Large intestine (tissue), 3 donors: ENCODE measurements around the gene DUSP16. TPM values are rescaled to one million over a fixed set of nuclear protein-coding genes. Genes with fewer than 3 reads are reported as not detected.

Experiments
- DNase-seq, 2 donors: peaks; one replicate each; pipeline versions ENCODE4 v3.0.0 to v3.0.0-alpha.2; 2013
- H3K27ac ChIP-seq: one replicate; pipeline ENCODE4 v1.5.1; 2013; ENCODE audit warnings: low read length
- H3K27me3 ChIP-seq: 2 replicates; pipeline ENCODE4 v1.6.1; 2013; ENCODE audit warnings: low read length; ENCODE audit not compliant: control insufficient read depth, insufficient read depth
- H3K36me3 ChIP-seq: 2 replicates; pipeline ENCODE4 v1.6.1; 2013; ENCODE audit warnings: low read length; ENCODE audit not compliant: control insufficient read depth, insufficient read depth
- H3K4me1 ChIP-seq: one replicate; pipeline ENCODE4 v1.6.1; 2013; ENCODE audit warnings: low read length; ENCODE audit not compliant: control insufficient read depth, insufficient read depth
- H3K4me3 ChIP-seq: one replicate; pipeline ENCODE4 v1.5.1; 2013; ENCODE audit warnings: low read length
- H3K9me3 ChIP-seq: one replicate; pipeline ENCODE4 v1.6.1; 2013; ENCODE audit warnings: mild to moderate bottlenecking, low read depth, low read length, moderate library complexity; ENCODE audit not compliant: control insufficient read depth
- WGBS: methylation state at CpG from one replicate; pipeline ENCODE4 v1.1.5; 2013; ENCODE audit warnings: low lambda C conversion rate; ENCODE audit not compliant: insufficient coverage; 5-methylcytosine and 5-hydroxymethylcytosine counted together
- polyA plus RNA-seq: library from polyadenylated mRNA; unstranded; fragments of 120-200 nt; gene quantifications from one replicate; pipeline ENCODE4 v1.2.1, GENCODE V29; 2013

Gene DUSP16
- polyA plus RNA-seq, 1 donor = 51.7 TPM

- H3K27ac ChIP-seq = peak overlapping the region; percentile 58
- peak in 1 of 2 donors; percentile 40 for DNase-seq
- H3K4me1 ChIP-seq = peaks cover 31% of the 10 kb centered on the region
- no peak overlapping the region for H3K4me3 ChIP-seq
- no peaks in the 10 kb centered on the region for H3K9me3 ChIP-seq
- no peaks in the 10 kb centered on the region for H3K27me3 ChIP-seq
- 91% methylated on average over 3 of the region's 6 CpGs for WGBS
- peaks cover 59% of the 10 kb centered on the region for H3K36me3 ChIP-seq
These were observed 79.7 kb downstream of the DUSP16 start for GRCh38 chr12:12482959-12483358.

GRCh38 chr12:12482150-12482761 is 80.4 kb downstream of the DUSP16 start:
- WGBS = 100% methylated on average over 1 of the region's 6 CpGs
- Histone ChIP-seq H3K27me3 (no peaks in the 10 kb centered on the region), H3K4me1 (peaks cover 24% of the 10 kb centered on the region), H3K27ac (no peak overlapping the region), H3K9me3 (no peaks in the 10 kb centered on the region), H3K4me3 (no peak overlapping the region), H3K36me3 (peaks cover 60% of the 10 kb centered on the region)
- DNase-seq = no peak

GRCh38 chr12:12481631-12482030 is 81.0 kb downstream of the DUSP16 start:
- Histone ChIP-seq H3K9me3 (no peaks in the 10 kb centered on the region), H3K36me3 (peaks cover 62% of the 10 kb centered on the region), H3K27ac (no peak overlapping the region), H3K4me1 (peaks cover 17% of the 10 kb centered on the region), H3K4me3 (no peak overlapping the region), H3K27me3 (no peaks in the 10 kb centered on the region)
- WGBS = no CpG with 5 or more reads among the region's 2 CpGs
- DNase-seq = no peak

- no peaks in the 10 kb centered on the region for H3K27me3 ChIP-seq
- no peak overlapping the region for H3K4me3 ChIP-seq
- DNase-seq = no peak
- H3K9me3 ChIP-seq = no peaks in the 10 kb centered on the region
- WGBS = 100% methylated on average over 1 of the region's 5 CpGs
- H3K36me3 ChIP-seq = peaks cover 69% of the 10 kb centered on the region
- H3K27ac ChIP-seq = no peak overlapping the region
- peaks cover 12% of the 10 kb centered on the region for H3K4me1 ChIP-seq
These were observed 82.6 kb downstream of the DUSP16 start for GRCh38 chr12:12480074-12480473.

GRCh38 chr12:12477532-12477890 is 85.2 kb downstream of the DUSP16 start:
- WGBS = no CpG with 5 or more reads among the region's 14 CpGs
- Histone ChIP-seq H3K27ac (no peak overlapping the region), H3K4me3 (no peak overlapping the region), H3K27me3 (no peaks in the 10 kb centered on the region), H3K36me3 (peaks cover 68% of the 10 kb centered on the region), H3K9me3 (peaks cover 2% of the 10 kb centered on the region), H3K4me1 (no peaks in the 10 kb centered on the region)
- DNase-seq = no peak

GRCh38 chr12:12476857-12477531 is 85.7 kb downstream of the DUSP16 start:
- Histone ChIP-seq H3K36me3 (peaks cover 65% of the 10 kb centered on the region), H3K9me3 (peaks cover 6% of the 10 kb centered on the region), H3K4me3 (no peak overlapping the region), H3K27ac (no peak overlapping the region), H3K4me1 (no peaks in the 10 kb centered on the region), H3K27me3 (no peaks in the 10 kb centered on the region)
- DNase-seq = no peak
- WGBS = no CpG with 5 or more reads among the region's 21 CpGs

GRCh38 chr12:12474931-12475795 is 87.5 kb downstream of the DUSP16 start:
- H3K27ac ChIP-seq = no peak overlapping the region
- no peaks in the 10 kb centered on the region for H3K27me3 ChIP-seq
- no peaks in the 10 kb centered on the region for H3K4me1 ChIP-seq
- 80% methylated on average over 1 of the region's 15 CpGs for WGBS
- H3K36me3 ChIP-seq = peaks cover 58% of the 10 kb centered on the region
- peaks cover 6% of the 10 kb centered on the region for H3K9me3 ChIP-seq
- H3K4me3 ChIP-seq = no peak overlapping the region
- DNase-seq = no peak

- no peak for DNase-seq
- Histone ChIP-seq H3K27ac (no peak overlapping the region), H3K4me1 (no peaks in the 10 kb centered on the region), H3K9me3 (peaks cover 6% of the 10 kb centered on the region), H3K27me3 (no peaks in the 10 kb centered on the region), H3K36me3 (peaks cover 52% of the 10 kb centered on the region), H3K4me3 (no peak overlapping the region)
- WGBS = no CpG with 5 or more reads among the region's 8 CpGs
These were observed 88.2 kb downstream of the DUSP16 start for GRCh38 chr12:12474471-12474928.

GRCh38 chr12:12473223-12473622 is 89.4 kb downstream of the DUSP16 start:
- no peak overlapping the region for H3K27ac ChIP-seq
- DNase-seq = no peak
- no peaks in the 10 kb centered on the region for H3K4me1 ChIP-seq
- peaks cover 43% of the 10 kb centered on the region for H3K36me3 ChIP-seq
- no peak overlapping the region for H3K4me3 ChIP-seq
- peaks cover 6% of the 10 kb centered on the region for H3K9me3 ChIP-seq
- 100% methylated on average over 1 of the region's 4 CpGs for WGBS
- no peaks in the 10 kb centered on the region for H3K27me3 ChIP-seq
